ENCODE data around the gene RPS25.

Gene RPS25

DNA sequence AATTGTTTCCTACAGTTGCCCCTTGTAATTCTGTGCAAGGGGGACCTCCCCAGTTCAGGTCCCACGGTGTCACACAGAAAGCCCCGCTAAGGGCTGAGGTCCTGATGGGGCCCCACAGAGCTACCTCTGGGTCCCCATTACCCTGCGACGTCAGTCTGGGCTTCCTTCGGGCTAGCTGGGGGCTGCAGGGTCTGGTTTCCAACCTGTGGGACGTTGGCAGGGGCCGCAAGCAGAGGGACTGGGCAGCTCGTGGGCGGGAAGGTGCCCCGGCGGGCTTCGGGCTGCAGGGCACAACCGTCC, 11.8 kb upstream of the RPS25 start:
- no peak for TF ChIP-seq POLR2AphosphoS5 (IDR thresholded peaks at IDR 0.05; ENCODE audit: low read depth, low read length)
- no peak for TF ChIP-seq FOXP2 (optimal IDR thresholded peaks at IDR 0.05; ENCODE audit: borderline replicate concordance, extremely low read depth, extremely low read length, insufficient read depth)
- TF ChIP-seq TAF1 (IDR thresholded peaks at IDR 0.05; ENCODE audit: borderline replicate concordance, insufficient read depth, low read length): no peak
- no peak for TF ChIP-seq SIN3A (IDR thresholded peaks at IDR 0.05; ENCODE audit: borderline replicate concordance, insufficient read depth, low read length)
- TF ChIP-seq, protein P1, sequence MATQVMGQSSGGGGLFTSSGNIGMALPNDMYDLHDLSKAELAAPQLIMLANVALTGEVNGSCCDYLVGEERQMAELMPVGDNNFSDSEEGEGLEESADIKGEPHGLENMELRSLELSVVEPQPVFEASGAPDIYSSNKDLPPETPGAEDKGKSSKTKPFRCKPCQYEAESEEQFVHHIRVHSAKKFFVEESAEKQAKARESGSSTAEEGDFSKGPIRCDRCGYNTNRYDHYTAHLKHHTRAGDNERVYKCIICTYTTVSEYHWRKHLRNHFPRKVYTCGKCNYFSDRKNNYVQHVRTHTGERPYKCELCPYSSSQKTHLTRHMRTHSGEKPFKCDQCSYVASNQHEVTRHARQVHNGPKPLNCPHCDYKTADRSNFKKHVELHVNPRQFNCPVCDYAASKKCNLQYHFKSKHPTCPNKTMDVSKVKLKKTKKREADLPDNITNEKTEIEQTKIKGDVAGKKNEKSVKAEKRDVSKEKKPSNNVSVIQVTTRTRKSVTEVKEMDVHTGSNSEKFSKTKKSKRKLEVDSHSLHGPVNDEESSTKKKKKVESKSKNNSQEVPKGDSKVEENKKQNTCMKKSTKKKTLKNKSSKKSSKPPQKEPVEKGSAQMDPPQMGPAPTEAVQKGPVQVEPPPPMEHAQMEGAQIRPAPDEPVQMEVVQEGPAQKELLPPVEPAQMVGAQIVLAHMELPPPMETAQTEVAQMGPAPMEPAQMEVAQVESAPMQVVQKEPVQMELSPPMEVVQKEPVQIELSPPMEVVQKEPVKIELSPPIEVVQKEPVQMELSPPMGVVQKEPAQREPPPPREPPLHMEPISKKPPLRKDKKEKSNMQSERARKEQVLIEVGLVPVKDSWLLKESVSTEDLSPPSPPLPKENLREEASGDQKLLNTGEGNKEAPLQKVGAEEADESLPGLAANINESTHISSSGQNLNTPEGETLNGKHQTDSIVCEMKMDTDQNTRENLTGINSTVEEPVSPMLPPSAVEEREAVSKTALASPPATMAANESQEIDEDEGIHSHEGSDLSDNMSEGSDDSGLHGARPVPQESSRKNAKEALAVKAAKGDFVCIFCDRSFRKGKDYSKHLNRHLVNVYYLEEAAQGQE (IDR thresholded peaks at IDR 0.05; ENCODE audit: insufficient read depth in 1 of 2, low read depth in 2 of 2, low read length in 2 of 2): no peak

DNA sequence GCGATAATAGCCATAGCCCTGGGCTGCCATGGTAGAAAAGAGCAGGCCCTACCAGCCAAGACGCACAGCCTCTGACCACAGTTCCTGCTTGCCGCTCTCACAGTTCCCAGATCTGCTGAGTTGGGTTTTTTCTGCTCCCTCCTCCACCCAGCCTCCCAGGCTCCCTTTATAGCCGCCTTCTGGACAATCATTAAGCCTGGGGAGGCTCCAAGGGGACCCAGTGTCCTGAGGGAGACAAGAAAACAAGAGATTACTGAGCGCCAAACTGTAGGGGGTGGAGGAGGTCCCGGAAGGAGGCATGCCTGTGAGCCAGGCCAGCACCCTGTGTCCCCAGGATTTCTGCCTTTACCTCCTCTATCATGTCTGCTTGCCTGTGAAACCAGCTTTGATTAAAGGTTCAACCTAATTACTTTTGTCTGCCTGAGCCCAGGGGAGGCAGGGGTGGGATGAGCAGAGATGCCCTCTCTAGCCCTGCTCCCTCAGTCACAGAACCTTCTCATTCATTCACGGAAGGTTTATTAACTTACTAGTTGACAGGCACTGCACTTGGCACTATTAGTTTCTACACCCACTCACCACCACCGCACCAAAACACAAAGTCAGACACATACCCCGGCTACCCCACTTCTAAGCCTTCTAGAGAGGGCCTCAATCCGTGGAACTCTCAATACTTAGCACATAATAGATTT, 11.3 kb upstream of the RPS25 start:
- TF ChIP-seq TAF1 (IDR thresholded peaks at IDR 0.05; ENCODE audit: borderline replicate concordance, insufficient read depth, low read length): no peak
- TF ChIP-seq POLR2AphosphoS5 (IDR thresholded peaks at IDR 0.05; ENCODE audit: low read depth, low read length): no peak

DNA sequence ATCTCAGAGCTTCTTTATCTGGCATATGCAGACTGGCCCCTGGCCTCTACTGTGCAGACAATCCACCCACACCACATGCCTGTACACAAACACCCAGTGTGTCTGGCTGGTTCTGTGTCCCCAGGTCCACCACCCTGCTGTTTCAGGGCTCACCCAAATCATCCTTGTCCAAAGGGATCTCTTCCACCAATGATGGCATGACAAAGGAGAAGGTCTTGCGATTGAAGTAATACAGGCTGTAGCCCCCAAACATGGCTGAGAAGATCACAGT, 10.9 kb upstream of the RPS25 start:
- TF ChIP-seq POLR2AphosphoS5 (IDR thresholded peaks at IDR 0.05; ENCODE audit: low read depth, low read length) (no peak), FOXP2 (optimal IDR thresholded peaks at IDR 0.05; ENCODE audit: borderline replicate concordance, extremely low read depth, extremely low read length, insufficient read depth) (no peak), TAF1 (IDR thresholded peaks at IDR 0.05; ENCODE audit: borderline replicate concordance, insufficient read depth, low read length) (no peak), SIN3A (IDR thresholded peaks at IDR 0.05; ENCODE audit: borderline replicate concordance, insufficient read depth, low read length) (no peak)
- TF ChIP-seq, protein P1 (IDR thresholded peaks at IDR 0.05; ENCODE audit: insufficient read depth in 1 of 2, low read depth in 2 of 2, low read length in 2 of 2): no peak

DNA sequence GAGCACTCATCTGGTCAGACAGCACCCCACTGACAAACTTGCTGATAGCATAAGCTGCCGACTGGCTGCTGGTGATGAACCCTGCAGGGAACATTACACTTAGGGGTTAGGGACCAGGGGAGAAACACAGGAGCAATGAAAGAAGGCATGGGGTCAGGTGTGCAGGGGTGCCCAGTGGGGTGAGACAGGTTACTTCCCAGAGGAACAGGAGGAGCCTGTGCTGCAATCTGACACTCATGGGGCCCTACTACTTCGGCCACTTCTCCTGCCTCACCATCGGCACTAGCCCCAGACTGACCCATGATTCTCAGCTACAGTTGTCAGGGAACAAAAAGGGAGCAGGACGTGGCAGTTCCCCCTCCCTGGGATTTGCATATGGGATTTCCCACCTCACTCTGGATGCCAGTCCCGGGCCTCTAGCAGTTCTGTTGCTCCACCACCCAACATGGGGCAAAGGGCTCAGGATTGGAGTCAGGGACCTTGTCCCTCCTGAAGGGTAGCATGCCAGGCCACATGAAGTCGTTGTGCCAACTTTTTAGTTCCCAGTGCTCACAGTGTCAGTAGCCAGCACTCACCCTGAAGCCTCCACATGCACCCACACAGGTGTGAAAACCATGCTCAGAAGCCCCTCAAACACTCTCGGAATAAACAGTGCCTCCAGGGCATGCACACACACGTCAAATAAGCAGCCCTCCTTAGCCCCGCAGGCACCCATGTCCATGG, 10.4 kb upstream of the RPS25 start:
- TF ChIP-seq TAF1 (IDR thresholded peaks at IDR 0.05; ENCODE audit: borderline replicate concordance, insufficient read depth, low read length) (no peak), POLR2AphosphoS5 (IDR thresholded peaks at IDR 0.05; ENCODE audit: low read depth, low read length) (no peak), FOXP2 (optimal IDR thresholded peaks at IDR 0.05; ENCODE audit: borderline replicate concordance, extremely low read depth, extremely low read length, insufficient read depth) (no peak), SIN3A (IDR thresholded peaks at IDR 0.05; ENCODE audit: borderline replicate concordance, insufficient read depth, low read length) (no peak)
- TF ChIP-seq, protein P1 (IDR thresholded peaks at IDR 0.05; ENCODE audit: insufficient read depth in 1 of 2, low read depth in 2 of 2, low read length in 2 of 2): no peak

DNA sequence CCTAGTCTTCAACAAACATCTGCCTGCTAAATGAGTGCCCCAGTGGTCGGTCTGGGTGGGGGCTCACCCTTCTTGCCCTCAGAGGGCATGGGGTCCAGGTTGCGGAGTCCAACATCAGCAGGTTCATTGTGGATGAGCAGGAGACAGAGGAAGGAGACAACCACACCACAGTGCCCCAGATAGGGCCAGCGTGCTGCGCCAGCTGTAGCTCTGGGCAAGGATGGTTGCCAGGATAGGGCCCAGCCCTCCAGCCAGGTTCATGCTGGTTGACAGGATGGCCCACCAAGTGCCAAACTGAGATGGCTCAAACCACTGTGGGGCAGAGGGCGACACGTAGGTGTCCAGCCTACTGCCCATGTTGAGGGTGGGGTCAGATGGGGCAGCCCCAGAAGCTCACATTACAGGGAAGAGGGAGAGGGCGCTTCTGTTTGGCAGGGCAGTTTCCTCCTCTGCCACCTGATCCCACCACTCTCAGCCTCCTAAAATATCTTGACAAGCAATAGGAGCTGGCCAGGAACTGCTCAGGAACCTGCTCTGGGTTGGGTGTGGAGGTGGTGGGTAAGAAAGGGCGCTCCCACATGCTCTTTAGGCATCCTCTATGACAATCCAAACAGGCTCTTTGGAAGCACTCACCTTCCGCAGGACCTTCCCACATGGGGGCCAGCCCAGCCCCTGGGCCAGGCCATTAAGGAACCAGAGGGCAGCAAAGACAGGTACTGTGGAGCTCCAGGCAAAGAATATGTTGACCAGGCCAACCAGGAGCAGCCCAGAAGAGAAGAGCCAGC, 9.6 kb upstream of the RPS25 start:
- TF ChIP-seq TAF1 (IDR thresholded peaks at IDR 0.05; ENCODE audit: borderline replicate concordance, insufficient read depth, low read length) (no peak), SIN3A (IDR thresholded peaks at IDR 0.05; ENCODE audit: borderline replicate concordance, insufficient read depth, low read length) (no peak), POLR2AphosphoS5 (IDR thresholded peaks at IDR 0.05; ENCODE audit: low read depth, low read length) (no peak), FOXP2 (optimal IDR thresholded peaks at IDR 0.05; ENCODE audit: borderline replicate concordance, extremely low read depth, extremely low read length, insufficient read depth) (no peak)
- TF ChIP-seq, protein P1 (IDR thresholded peaks at IDR 0.05; ENCODE audit: insufficient read depth in 1 of 2, low read depth in 2 of 2, low read length in 2 of 2): no peak

All from PFSK-1 (cell line).